GM12878 (cell line): Measurements from ENCODE around the gene RNF181. TPM values are rescaled to one million over a fixed set of nuclear protein-coding genes. Genes with fewer than 3 reads are reported as not detected.

Experiments
- ATAC-seq: fragments of 200-7000 bp; cut with Tn5 transposase; 3 replicates; pipeline ENCODE4 v1.9.1; 2020; ENCODE audit warnings: mild to moderate bottlenecking, moderate library complexity
- BruUV-seq: library from RNA; stranded (reverse); fragments of 400-500 nt; replicated peaks from 2 replicates; lab custom pipeline; 2021; lab: Mats Ljungman, UMichigan
- CTCF ChIA-PET: fragments of 300-600 bp; sonication (Branson Sonifier 250); formaldehyde crosslinking; extraction: SDS; loops from one replicate; lab custom pipeline; 2021; ENCODE audit warnings: inconsistent platforms; lab: Yijun Ruan, JAX
- POLR2A ChIA-PET: fragments of 350-600 bp; formaldehyde crosslinking; extraction: SDS; loops from one replicate; lab custom pipeline; 2021; ENCODE audit warnings: inconsistent platforms; lab: Charles Lee
- RAD21 ChIA-PET: fragments of 300-600 bp; sonication (Branson Sonifier 250); formaldehyde crosslinking; loops from one replicate; lab custom pipeline; 2023; ENCODE audit warnings: antibody characterized with exemption; ENCODE audit not compliant: unreplicated experiment; lab: Charles Lee
- SMC1A ChIA-PET: fragments of 300-600 bp; sonication (Branson Sonifier 250); formaldehyde crosslinking; loops from one replicate; lab custom pipeline; 2023; ENCODE audit not compliant: unreplicated experiment, uncharacterized antibody; lab: Charles Lee
- DNase-seq: peaks from one replicate; pipeline ENCODE4 v3.0.0-alpha.2; 2011; ENCODE audit warnings: low read depth, low spot score
- FAIRE-seq: peaks from 3 replicates; lab custom pipeline; 2011; peaks lifted over from hg19 to GRCh38; lab: Jason Lieb, UNC
- H2AFZ ChIP-seq: 2 replicates; pipeline ENCODE4 v1.6.0; 2011; ENCODE audit warnings: low read depth, low read length, control low read depth; ENCODE audit not compliant: control insufficient read depth
- H3K27ac ChIP-seq: 2 replicates; pipeline ENCODE4 v1.5.1; 2011; ENCODE audit warnings: control low read depth; ENCODE audit not compliant: control insufficient read depth, insufficient read depth
- H3K27me3 ChIP-seq, 2 experiments: replicated peaks in 1 of 2; 2 replicates each; pipeline versions ENCODE4 v1.6.0 to v1.6.1; 2011; ENCODE audit warnings: low read length in 1 of 2; ENCODE audit not compliant: control insufficient read depth in 2 of 2, insufficient read depth in 2 of 2
- H3K36me3 ChIP-seq, 2 experiments: 2 replicates each; pipeline ENCODE4 v1.5.1; 2011; ENCODE audit warnings: low read length in 1 of 2; ENCODE audit not compliant: control insufficient read depth in 2 of 2, insufficient read depth in 2 of 2
- H3K4me1 ChIP-seq: 2 replicates; pipeline ENCODE4 v1.6.1; 2011; ENCODE audit warnings: mild to moderate bottlenecking, low read length, moderate library complexity, mixed read lengths; ENCODE audit not compliant: control insufficient read depth, insufficient read depth
- H3K4me2 ChIP-seq: 2 replicates; pipeline ENCODE4 v1.6.0; 2011; ENCODE audit warnings: control low read depth; ENCODE audit not compliant: control insufficient read depth, insufficient read depth
- H3K4me3 ChIP-seq: fragments of 200-600 bp; sonication (generic); 2 replicates; pipeline ENCODE4 v1.5.1; 2016
- H3K79me2 ChIP-seq: 2 replicates; pipeline ENCODE4 v1.6.0; 2011; ENCODE audit warnings: low read length; ENCODE audit not compliant: control insufficient read depth, insufficient read depth
- H3K9ac ChIP-seq: 2 replicates; pipeline ENCODE4 v1.8.0; 2011; ENCODE audit warnings: low read length, control low read depth, mixed read lengths; ENCODE audit not compliant: control insufficient read depth, insufficient read depth
- H3K9me3 ChIP-seq: replicated peaks from 3 replicates; pipeline ENCODE4 v1.5.1; 2011; ENCODE audit warnings: mild to moderate bottlenecking, low read length; ENCODE audit not compliant: control insufficient read depth, insufficient read depth
- H4K20me1 ChIP-seq: 2 replicates; pipeline ENCODE4 v1.6.0; 2011; ENCODE audit not compliant: control insufficient read depth, insufficient read depth
- CUX1 ChIP-seq: IDR thresholded peaks from 2 replicates; pipeline ENCODE4 v1.6.1; 2012; ENCODE audit warnings: improper control_type of control experiment, low read depth, low read length; ENCODE audit not compliant: insufficient replicate concordance
- HDAC6 ChIP-seq: fragments of 200-600 bp; sonication (generic); IDR thresholded peaks from one replicate; pipeline ENCODE4 v1.8.0; 2017; ENCODE audit warnings: antibody characterized with exemption; ENCODE audit not compliant: unreplicated experiment
- RAD51 ChIP-seq: fragments of 450-650 bp; IDR thresholded peaks from 2 replicates; pipeline ENCODE4 v1.6.1; 2016; ENCODE audit warnings: moderate library complexity, mild to moderate bottlenecking, inconsistent platforms
- USF1 ChIP-seq: IDR thresholded peaks from 2 replicates; pipeline ENCODE4 v1.6.1; 2011; ENCODE audit warnings: borderline replicate concordance, low read depth, mild to moderate bottlenecking, moderate library complexity, mixed read lengths, low read length; ENCODE audit not compliant: insufficient read depth; ENCODE audit errors: extremely low read length
- WGBS: methylation state at CpG from one replicate; pipeline ENCODE4 v1.1.6; 2016; ENCODE audit warnings: low lambda C conversion rate; ENCODE audit not compliant: insufficient replicate concordance, insufficient coverage; ENCODE audit errors: missing lambda C conversion rate; 5-methylcytosine and 5-hydroxymethylcytosine counted together
- in situ Hi-C: fragments of 300-500 bp; cut with MboI; formaldehyde crosslinking; loops from 9 replicates; pipeline ENCODE4 v1.14.3; 2018; ENCODE audit warnings: mixed read lengths
- intact Hi-C: fragments of 100-400 bp; cut with micrococcal nuclease; formaldehyde crosslinking; loops from one replicate; pipeline ENCODE4 v1.14.2; 2022; ENCODE audit not compliant: unreplicated experiment
- polyA plus RNA-seq, 11 experiments: library from polyadenylated mRNA; depleted of rRNA in 4 of 11; unstranded in 6 of 11; stranded (reverse) in 5 of 11; fragments of >200 nt; fragmentation: Nextera tagmentation in 4 of 11; fragmentation: Illumina TruSeq in 1 of 11; extraction: Ambion mirVana in 4 of 11; extraction: Trizol in 1 of 11; gene quantifications; 1 replicate in 1 of 11; 2 replicates in 10 of 11; pipeline versions ENCODE4 v1.2.1 to v1.2.3, GENCODE V29; 2011 to 2016; ENCODE audit warnings: inconsistent platforms in 2 of 11, missing spikeins in 2 of 11, low read depth in 1 of 11
- total RNA-seq, 4 experiments: library from RNA; depleted of rRNA in 3 of 4; stranded (reverse); fragments of >200 nt in 3 of 4; fragmentation: Illumina TruSeq in 1 of 4; extraction: Trizol in 1 of 4; gene quantifications; 2 replicates each; pipeline versions ENCODE4 v1.2.1 to v1.2.3, GENCODE V29; 2013 to 2021

RNF181 gene
- total and polyA plus RNA-seq, 10 of the 15 experiments (the other 5 are each of a cell fraction or from before 2014, with no cell fraction given): 101 to 409 (median 213) TPM

- TF ChIP-seq CUX1: no peak
- TF ChIP-seq, all 136 proteins: peak for 2
Observed at GRCh38 chr2:85600951-85601770, 5.6 kb downstream of the RNF181 start (continued).

- Histone ChIP-seq H3K79me2 (peaks cover 5% of the 10 kb centered on the region), H3K4me3 (peak overlapping the region; percentile 58; the same call in 1 of the 2 replicates), H3K27ac (no peak overlapping the region), H4K20me1 (no peaks in the 10 kb centered on the region), H3K4me1 (no peaks in the 10 kb centered on the region; the same call in 1 of the 2 replicates), H3K9ac (peak overlapping the region; percentile 56; the same call in 1 of the 2 replicates), H3K36me3 (peaks cover 0 to 14% of the 10 kb centered on the region in 2 experiments; a peak in 3 of 4 replicates), H3K9me3 (no peaks in the 10 kb centered on the region), H3K27me3 (no peaks in the 10 kb centered on the region), H3K4me2 (peak overlapping the region; percentile 95), H2AFZ (peak overlapping the region; percentile 91)
- FAIRE-seq (no peak), DNase-seq (no peak), ATAC-seq (peak; percentile 64)
- intact Hi-C loops: loop anchor here (2.0 kb wide), 1 partner anchor 41 kb away; the partner anchor contains the start of gene GGCX
- RAD21 ChIA-PET: no interaction called here
- BruUV-seq: no TSS peak
- SMC1A ChIA-PET: interaction anchor here (0.7 kb wide), 1 partner anchor 245 kb away, joined by 3 read pairs; no protein-coding TSS in a partner anchor
- 11% methylated on average over 32 of the region's 36 CpGs for WGBS
- peak; percentile 23 for TF ChIP-seq HDAC6
- TF ChIP-seq USF1: peak; percentile 7
- TF ChIP-seq RAD51: no peak
- POLR2A ChIA-PET: interaction anchor here (0.9 to 1.9 kb wide), 4 partner anchors 9 to 103 kb away, joined by 3 to 10 read pairs (median 4); partner anchors contain the start of gene C2orf68
- CTCF ChIA-PET: interaction anchor here (0.7 kb wide), 1 partner anchor 41 kb away, joined by 3 read pairs; the partner anchor contains the start of gene GGCX
- in situ Hi-C loops: no loop called here
Observed at GRCh38 chr2:85601771-85602475, 6.4 kb downstream of the RNF181 start.
